A673 (cell line): ENCODE data around the gene PCBP2.
"Not testable (repeated sequence)": the region's sequence is repeated elsewhere in the genome, so short reads cannot be mapped to it uniquely, and the experiment has no call there.

Experiments
- CTCF ChIP-seq: fragments of 300-800, 200-600 bp; sonication (generic); conservative IDR thresholded peaks from 2 replicates; pipeline ENCODE4 v1.5.1; 2017; ENCODE audit warnings: low read depth, mild to moderate bottlenecking, antibody characterized with exemption, low read length, moderate library complexity, mixed read lengths
- EZH2 ChIP-seq: fragments of 200-600 bp; sonication (generic); IDR thresholded peaks from 2 replicates; pipeline ENCODE4 v1.6.1; 2017; ENCODE audit warnings: borderline replicate concordance, low read depth, mild to moderate bottlenecking, mixed read lengths, antibody characterized with exemption, low read length; ENCODE audit not compliant: poor library complexity, severe bottlenecking

- TF ChIP-seq CTCF, EZH2: not testable (repeated sequence)
These were observed 29.7 kb upstream of the PCBP2 start for GRCh38 chr12:53422247-53422646.
